A549 (cell line): ENCODE measurements around the gene FBN3.

ENCODE experiments used
- CEBPB ChIP-seq, 2 experiments: fragments of >200 bp in 1 of 2; sonication (Bioruptor Twin) in 1 of 2; formaldehyde crosslinking in 1 of 2; IDR thresholded peaks; 2 replicates each; pipeline ENCODE4 v1.6.1; 2012 to 2016
- EP300 ChIP-seq, 2 experiments: fragments of >200 bp; sonication (Bioruptor Twin); formaldehyde crosslinking; IDR thresholded peaks; 2 replicates in 1 of 2; 3 replicates in 1 of 2; pipeline ENCODE4 v1.6.1; 2016 to 2017
- RAD21 ChIP-seq, 2 experiments: fragments of >200 bp in 1 of 2; sonication (Bioruptor Twin) in 1 of 2; formaldehyde crosslinking in 1 of 2; IDR thresholded peaks in 1 of 2; conservative IDR thresholded peaks in 1 of 2; 2 replicates in 1 of 2; 3 replicates in 1 of 2; pipeline ENCODE4 v1.6.1; 2012 to 2018; ENCODE audit warnings: inconsistent platforms in 1 of 2
- RNF2 ChIP-seq: fragments of 200-600 bp; sonication (generic); IDR thresholded peaks from 2 replicates; pipeline ENCODE4 v1.6.1; 2016; ENCODE audit warnings: low read depth, mild to moderate bottlenecking, antibody characterized with exemption, moderate library complexity, borderline replicate concordance
- TF ChIP-seq, protein P1 (sequence below): fragments of >200 bp; sonication (Bioruptor Twin); formaldehyde crosslinking; IDR thresholded peaks from 3 replicates; pipeline ENCODE4 v1.5.1; 2016
- TF ChIP-seq, protein P2 (sequence below): IDR thresholded peaks from 2 replicates; pipeline ENCODE4 v1.6.1; 2012
- TF ChIP-seq, protein P3 (sequence below): fragments of 150-350 bp; IDR thresholded peaks from 2 replicates; pipeline ENCODE4 v1.6.1; 2014; ENCODE audit warnings: low read depth, mild to moderate bottlenecking, low read length

DNA sequence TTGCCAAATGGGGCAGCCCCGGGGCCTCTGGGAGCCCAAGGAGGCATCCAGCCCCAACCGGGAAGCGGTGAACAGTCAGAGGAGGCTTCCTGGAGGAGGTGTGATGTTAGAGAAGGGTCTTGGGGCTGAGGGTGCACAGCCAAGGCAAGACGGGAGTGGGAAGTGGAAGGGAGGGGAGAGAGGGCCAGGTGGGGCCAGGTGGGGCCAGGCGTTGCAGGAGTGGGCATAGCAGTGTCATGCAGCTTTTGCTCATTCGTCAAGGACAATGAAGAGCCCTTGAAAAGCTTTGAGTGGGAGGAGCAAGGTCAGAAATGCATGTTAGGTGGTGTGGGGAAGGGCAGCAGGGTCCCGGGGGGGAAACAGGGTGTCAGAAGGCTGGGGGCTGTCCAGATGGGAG is 1.8 kb downstream of the FBN3 start:
- TF ChIP-seq, protein P1, sequence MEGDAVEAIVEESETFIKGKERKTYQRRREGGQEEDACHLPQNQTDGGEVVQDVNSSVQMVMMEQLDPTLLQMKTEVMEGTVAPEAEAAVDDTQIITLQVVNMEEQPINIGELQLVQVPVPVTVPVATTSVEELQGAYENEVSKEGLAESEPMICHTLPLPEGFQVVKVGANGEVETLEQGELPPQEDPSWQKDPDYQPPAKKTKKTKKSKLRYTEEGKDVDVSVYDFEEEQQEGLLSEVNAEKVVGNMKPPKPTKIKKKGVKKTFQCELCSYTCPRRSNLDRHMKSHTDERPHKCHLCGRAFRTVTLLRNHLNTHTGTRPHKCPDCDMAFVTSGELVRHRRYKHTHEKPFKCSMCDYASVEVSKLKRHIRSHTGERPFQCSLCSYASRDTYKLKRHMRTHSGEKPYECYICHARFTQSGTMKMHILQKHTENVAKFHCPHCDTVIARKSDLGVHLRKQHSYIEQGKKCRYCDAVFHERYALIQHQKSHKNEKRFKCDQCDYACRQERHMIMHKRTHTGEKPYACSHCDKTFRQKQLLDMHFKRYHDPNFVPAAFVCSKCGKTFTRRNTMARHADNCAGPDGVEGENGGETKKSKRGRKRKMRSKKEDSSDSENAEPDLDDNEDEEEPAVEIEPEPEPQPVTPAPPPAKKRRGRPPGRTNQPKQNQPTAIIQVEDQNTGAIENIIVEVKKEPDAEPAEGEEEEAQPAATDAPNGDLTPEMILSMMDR: no peak
- TF ChIP-seq EP300 (IDR thresholded peaks at IDR 0.05): no peak
- TF ChIP-seq, protein P2, sequence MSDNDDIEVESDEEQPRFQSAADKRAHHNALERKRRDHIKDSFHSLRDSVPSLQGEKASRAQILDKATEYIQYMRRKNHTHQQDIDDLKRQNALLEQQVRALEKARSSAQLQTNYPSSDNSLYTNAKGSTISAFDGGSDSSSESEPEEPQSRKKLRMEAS: no peak
- no peak for TF ChIP-seq RNF2
- no peak for TF ChIP-seq RAD21 (conservative IDR thresholded peaks at IDR 0.05 in 1 of 2, IDR thresholded peaks at IDR 0.05 in 1 of 2)
- TF ChIP-seq CEBPB (IDR thresholded peaks at IDR 0.05): no peak
- TF ChIP-seq, protein P3, sequence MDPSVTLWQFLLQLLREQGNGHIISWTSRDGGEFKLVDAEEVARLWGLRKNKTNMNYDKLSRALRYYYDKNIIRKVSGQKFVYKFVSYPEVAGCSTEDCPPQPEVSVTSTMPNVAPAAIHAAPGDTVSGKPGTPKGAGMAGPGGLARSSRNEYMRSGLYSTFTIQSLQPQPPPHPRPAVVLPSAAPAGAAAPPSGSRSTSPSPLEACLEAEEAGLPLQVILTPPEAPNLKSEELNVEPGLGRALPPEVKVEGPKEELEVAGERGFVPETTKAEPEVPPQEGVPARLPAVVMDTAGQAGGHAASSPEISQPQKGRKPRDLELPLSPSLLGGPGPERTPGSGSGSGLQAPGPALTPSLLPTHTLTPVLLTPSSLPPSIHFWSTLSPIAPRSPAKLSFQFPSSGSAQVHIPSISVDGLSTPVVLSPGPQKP: no peak
